ENCODE results near the gene CFAP46.

- TF ChIP-seq ZNF316 (IDR thresholded peaks at IDR 0.05) (no peak), KLF16 (IDR thresholded peaks at IDR 0.05) (no peak), HBP1 (CRISPR knock-in tag; IDR thresholded peaks at IDR 0.05) (no peak), EP300 (IDR thresholded peaks at IDR 0.05; ENCODE audit: low read length) (no peak), FOXK1 (CRISPR knock-in tag; IDR thresholded peaks at IDR 0.05; ENCODE audit: borderline replicate concordance) (no peak), TEAD2 (tag; IDR thresholded peaks at IDR 0.05) (no peak), EZH2 (IDR thresholded peaks at IDR 0.05; ENCODE audit: borderline replicate concordance, low read depth, low read length) (no peak), ZNF133 (CRISPR knock-in tag; IDR thresholded peaks at IDR 0.05) (no peak), TSHZ1 (CRISPR knock-in tag; IDR thresholded peaks at IDR 0.05) (no peak), CTCF (IDR thresholded peaks at IDR 0.05 in 2 of 3, conservative IDR thresholded peaks at IDR 0.05 in 1 of 3; ENCODE audit: insufficient read depth in 2 of 3, low read depth in 1 of 3, low read length in 3 of 3) (no peak), GTF2F1 (IDR thresholded peaks at IDR 0.05; ENCODE audit: low read depth, low read length) (no peak), E2F1 (CRISPR knock-in tag; IDR thresholded peaks at IDR 0.05) (no peak), NCOA1 (IDR thresholded peaks at IDR 0.05; ENCODE audit: low read depth) (no peak)
Measured at GRCh38 chr10:132900211-132900756, 42.1 kb downstream of the CFAP46 start.
